HepG2 (cell line): ENCODE data around the gene TMC2. TPM values are rescaled to one million over a fixed set of nuclear protein-coding genes. Genes with fewer than 3 reads are reported as not detected.

ENCODE experiments used
- BRCA1 ChIP-seq: sonication (generic); formaldehyde crosslinking; IDR thresholded peaks from 2 replicates; pipeline ENCODE4 v1.4.0; 2020; ENCODE audit warnings: missing genetic modification reagents
- EZH2 ChIP-seq: conservative IDR thresholded peaks from 2 replicates; pipeline ENCODE4 v1.6.1; 2012; ENCODE audit warnings: mild to moderate bottlenecking, low read depth, low read length, moderate library complexity
- GABPB1 ChIP-seq: IDR thresholded peaks from 2 replicates; pipeline ENCODE4 v1.6.1; 2016; ENCODE audit warnings: mild to moderate bottlenecking, missing genetic modification reagents, moderate library complexity, missing compliant biosample characterization
- HOXA9 ChIP-seq: sonication (generic); formaldehyde crosslinking; IDR thresholded peaks from 2 replicates; pipeline ENCODE4 v1.8.1; 2022; ENCODE audit warnings: missing genetic modification reagents, mild to moderate bottlenecking, moderate library complexity, borderline replicate concordance
- KIAA2018 ChIP-seq: sonication (generic); formaldehyde crosslinking; IDR thresholded peaks from 2 replicates; pipeline ENCODE4 v1.5.0; 2020; ENCODE audit warnings: mild to moderate bottlenecking, missing genetic modification reagents, borderline replicate concordance
- SIX4 ChIP-seq: sonication (generic); formaldehyde crosslinking; IDR thresholded peaks from 2 replicates; pipeline ENCODE4 v1.4.0; 2020; ENCODE audit warnings: missing genetic modification reagents
- SNAI1 ChIP-seq: sonication (generic); formaldehyde crosslinking; IDR thresholded peaks from 2 replicates; pipeline ENCODE4 v1.5.0; 2020; ENCODE audit warnings: mild to moderate bottlenecking, missing genetic modification reagents, borderline replicate concordance
- THAP8 ChIP-seq: sonication (generic); formaldehyde crosslinking; IDR thresholded peaks from 2 replicates; pipeline ENCODE4 v1.5.1; 2020; ENCODE audit warnings: missing genetic modification reagents, mild to moderate bottlenecking, borderline replicate concordance
- TMF1 ChIP-seq: sonication (generic); formaldehyde crosslinking; IDR thresholded peaks from 2 replicates; pipeline ENCODE4 v1.8.1; 2022; ENCODE audit warnings: low read depth, missing genetic modification reagents
- ZFP36 ChIP-seq: fragments of 150-350 bp; IDR thresholded peaks from 2 replicates; pipeline ENCODE4 v1.6.1; 2018; ENCODE audit warnings: borderline replicate concordance, low read length, low read depth; ENCODE audit not compliant: partially characterized antibody
- ZNF256 ChIP-seq: sonication (generic); formaldehyde crosslinking; conservative IDR thresholded peaks from 2 replicates; pipeline ENCODE4 v1.4.0; 2020; ENCODE audit warnings: missing genetic modification reagents
- ZNF280D ChIP-seq: sonication (generic); formaldehyde crosslinking; IDR thresholded peaks from 2 replicates; pipeline ENCODE4 v1.5.1; 2020; ENCODE audit warnings: mild to moderate bottlenecking, missing genetic modification reagents
- ZNF343 ChIP-seq: sonication (generic); formaldehyde crosslinking; IDR thresholded peaks from 2 replicates; pipeline ENCODE4 v1.4.0; 2020; ENCODE audit warnings: mild to moderate bottlenecking, missing genetic modification reagents
- ZNF530 ChIP-seq: sonication (generic); formaldehyde crosslinking; IDR thresholded peaks from 2 replicates; pipeline ENCODE4 v1.5.0; 2020; ENCODE audit warnings: low read depth, mild to moderate bottlenecking, missing genetic modification reagents
- ZNF619 ChIP-seq: sonication (generic); formaldehyde crosslinking; IDR thresholded peaks from 2 replicates; pipeline ENCODE4 v1.4.0; 2020; ENCODE audit warnings: mild to moderate bottlenecking, missing genetic modification reagents
- ZNF776 ChIP-seq: sonication (generic); formaldehyde crosslinking; IDR thresholded peaks from 2 replicates; pipeline ENCODE4 v1.4.0; 2020; ENCODE audit warnings: mild to moderate bottlenecking, missing genetic modification reagents
- polyA plus RNA-seq, 8 experiments: library from polyadenylated mRNA; depleted of rRNA in 3 of 8; stranded (reverse) in 7 of 8; unstranded in 1 of 8; fragments of >200 nt; fragmentation: Illumina TruSeq in 4 of 8; extraction: Trizol in 4 of 8; gene quantifications; 2 replicates each; pipeline versions ENCODE4 v1.2.1 to v1.2.3, GENCODE V29; 2011 to 2016; ENCODE audit warnings: low read depth in 4 of 8, missing spikeins in 1 of 8, mixed read lengths in 1 of 8; ENCODE audit not compliant: insufficient read depth in 1 of 8
- total RNA-seq, 5 experiments: library from RNA; depleted of rRNA; stranded (reverse); fragments of >200 nt; fragmentation: Illumina TruSeq; extraction: Trizol; gene quantifications; 2 replicates each; pipeline ENCODE4 v1.2.3, GENCODE V29; 2016; ENCODE audit warnings: low read depth in 1 of 5

Gene TMC2
- total and polyA plus RNA-seq, 2 of the 13 experiments (the other 11 are each of a cell fraction or from before 2014, with no cell fraction given): not detected

- TF ChIP-seq SNAI1 (peak; percentile 83), KIAA2018 (peak; percentile 87), ZNF280D (CRISPR knock-in tag) (peak; percentile 89), EZH2 (0 out of 2 replicates have a peak, but pooled peaks have one; percentile 21), ZNF256 (peak; percentile 86; the same call in 1 of the 2 replicates), ZNF619 (CRISPR knock-in tag) (no peak; the same call in 1 of the 2 replicates), ZNF530 (CRISPR knock-in tag) (no peak), ZNF776 (CRISPR knock-in tag) (peak; percentile 83; the same call in 1 of the 2 replicates), BRCA1 (peak; percentile 31; the same call in 1 of the 2 replicates), GABPB1 (peak; percentile 100), TMF1 (peak; percentile 76; the same call in 1 of the 2 replicates), SIX4 (CRISPR knock-in tag) (peak; percentile 63; the same call in 1 of the 2 replicates), ZFP36 (no peak), THAP8 (CRISPR knock-in tag) (no peak; the same call in 1 of the 2 replicates), ZNF343 (CRISPR knock-in tag) (no peak; the same call in 1 of the 2 replicates), HOXA9 (CRISPR knock-in tag) (0 out of 2 replicates have a peak, but pooled peaks have one; percentile 66)
Measured at GRCh38 chr20:2663887-2664719, 127.7 kb downstream of the TMC2 start, which contains the start of gene IDH3B (continued).
